Measurements from ENCODE around the gene ARHGAP44. TPM values are rescaled to one million over a fixed set of nuclear protein-coding genes. Genes with fewer than 3 reads are reported as not detected.

ARHGAP44 gene
- polyA plus RNA-seq, 3 donors from 2014 or later = 0.13 TPM; not detected in 2

Other genes starting within 250 kb of the ARHGAP44 start
- gene MYOCD, start 123.6 kb upstream of the ARHGAP44 start, polyA plus RNA-seq = not detected
- 10 to 100 TPM; 30.7 to 61.2 (median 38.6) TPM for gene ELAC2, start 228.5 kb downstream of the ARHGAP44 start, polyA plus RNA-seq

Measured in immature natural killer cell (primary cell).